ENCODE data around the gene TERC.

GRCh38 chr3:169777822-169778221 lies 13.0 kb upstream of the TERC start:
- no peak for TF ChIP-seq CTCF (IDR thresholded peaks at IDR 0.05)
- no peak for TF ChIP-seq POLR2A (IDR thresholded peaks at IDR 0.05)
